Measurements from ENCODE around the gene RNF186.

RNF186 gene

DNA sequence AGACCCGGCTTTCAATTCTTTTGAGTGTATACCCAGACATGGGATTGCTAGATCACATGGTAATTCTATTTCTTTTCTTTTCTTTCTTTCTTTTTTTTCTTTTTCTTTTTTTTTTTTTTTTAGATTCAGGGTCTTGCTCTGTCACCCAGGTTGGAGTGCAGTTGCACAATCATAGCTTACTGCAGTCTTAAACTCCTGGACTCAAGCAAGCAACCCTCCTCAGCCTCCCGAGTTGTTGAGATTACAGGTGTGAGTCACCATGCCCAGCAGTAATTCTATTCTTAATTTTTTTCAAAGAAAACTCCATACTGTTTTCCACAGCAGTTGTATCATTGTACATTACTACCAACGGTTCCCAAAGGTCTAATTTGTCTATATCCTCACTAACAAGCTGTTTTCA, 13.5 kb upstream of the RNF186 start:
- Histone ChIP-seq H3K27me3 (ENCODE audit: control insufficient read depth, insufficient read depth, low read length) (no peaks in the 10 kb centered on the region), H3K9ac (no peak overlapping the region), H2AFZ (no peak overlapping the region), H3K4me3 (ENCODE audit: low read depth, low read length) (no peak overlapping the region), H3K79me2 (no peaks in the 10 kb centered on the region), H3K4me2 (ENCODE audit: low read length) (no peak overlapping the region), H3K27ac (no peak overlapping the region), H3K9me3 (ENCODE audit: control insufficient read depth, low read length) (no peaks in the 10 kb centered on the region), H3K36me3 (ENCODE audit: control insufficient read depth, insufficient read depth, low read length) (no peaks in the 10 kb centered on the region), H3K4me1 (no peaks in the 10 kb centered on the region)
- no peak for TF ChIP-seq CTCF (IDR thresholded peaks at IDR 0.05)

DNA sequence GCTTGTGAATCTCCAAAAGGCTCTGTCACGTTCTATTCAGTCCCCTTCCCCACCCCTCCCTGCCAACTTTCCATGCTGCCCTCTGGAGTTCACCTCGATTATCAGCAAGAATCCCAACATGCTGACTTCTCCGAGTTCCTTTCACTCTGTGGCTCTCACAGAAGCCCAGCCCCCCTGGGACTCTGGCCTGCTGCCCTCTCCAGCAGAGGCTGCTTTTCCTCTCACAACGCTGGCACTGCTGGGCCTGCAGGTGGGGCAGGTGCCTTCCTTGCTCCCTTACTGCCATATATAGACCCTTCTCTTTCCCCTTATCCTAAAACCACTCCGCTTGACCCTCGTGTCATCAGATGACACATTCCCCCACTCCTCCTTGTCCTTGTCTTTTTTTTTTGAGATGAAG, 10.2 kb upstream of the RNF186 start:
- Histone ChIP-seq H3K9ac (no peak overlapping the region), H3K4me2 (ENCODE audit: low read length) (no peak overlapping the region), H3K36me3 (ENCODE audit: control insufficient read depth, insufficient read depth, low read length) (no peaks in the 10 kb centered on the region), H2AFZ (peak overlapping the region; percentile 28), H3K4me1 (no peaks in the 10 kb centered on the region), H3K9me3 (ENCODE audit: control insufficient read depth, low read length) (no peaks in the 10 kb centered on the region), H3K4me3 (ENCODE audit: low read depth, low read length) (no peak overlapping the region), H3K79me2 (no peaks in the 10 kb centered on the region), H3K27ac (no peak overlapping the region), H3K27me3 (ENCODE audit: control insufficient read depth, insufficient read depth, low read length) (no peaks in the 10 kb centered on the region)
- no peak for TF ChIP-seq CTCF (IDR thresholded peaks at IDR 0.05)

DNA sequence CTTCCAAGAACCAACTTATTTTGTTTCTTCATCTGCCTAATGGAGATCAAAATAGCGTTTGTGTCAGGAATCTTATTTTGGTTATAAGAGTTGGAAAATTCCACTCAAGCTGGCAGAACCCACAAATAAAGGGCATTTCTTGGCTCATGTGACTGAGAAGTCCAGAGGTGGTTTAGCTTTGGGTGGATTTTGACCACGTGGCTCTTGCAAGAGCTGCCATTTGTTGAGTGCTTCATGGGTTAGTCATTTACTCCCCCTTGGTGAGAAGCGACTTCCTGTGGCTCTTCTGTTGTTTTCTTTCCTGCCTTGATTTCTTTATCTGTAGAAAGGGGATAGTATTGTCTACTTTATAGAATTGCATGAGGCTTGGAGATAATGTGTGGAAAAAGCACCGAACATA, 9.5 kb upstream of the RNF186 start:
- no peaks in the 10 kb centered on the region for H3K27me3 ChIP-seq (ENCODE audit: control insufficient read depth, insufficient read depth, low read length)
- H3K4me2 ChIP-seq (ENCODE audit: low read length): no peak overlapping the region
- TF ChIP-seq CTCF (IDR thresholded peaks at IDR 0.05): no peak
- H3K9ac ChIP-seq: no peak overlapping the region
- H3K4me1 ChIP-seq: no peaks in the 10 kb centered on the region
- no peak overlapping the region for H2AFZ ChIP-seq
- no peak overlapping the region for H3K4me3 ChIP-seq (ENCODE audit: low read depth, low read length)
- H3K27ac ChIP-seq: no peak overlapping the region
- H3K36me3 ChIP-seq (ENCODE audit: control insufficient read depth, insufficient read depth, low read length): no peaks in the 10 kb centered on the region
- H3K79me2 ChIP-seq: no peaks in the 10 kb centered on the region
- no peaks in the 10 kb centered on the region for H3K9me3 ChIP-seq (ENCODE audit: control insufficient read depth, low read length)

DNA sequence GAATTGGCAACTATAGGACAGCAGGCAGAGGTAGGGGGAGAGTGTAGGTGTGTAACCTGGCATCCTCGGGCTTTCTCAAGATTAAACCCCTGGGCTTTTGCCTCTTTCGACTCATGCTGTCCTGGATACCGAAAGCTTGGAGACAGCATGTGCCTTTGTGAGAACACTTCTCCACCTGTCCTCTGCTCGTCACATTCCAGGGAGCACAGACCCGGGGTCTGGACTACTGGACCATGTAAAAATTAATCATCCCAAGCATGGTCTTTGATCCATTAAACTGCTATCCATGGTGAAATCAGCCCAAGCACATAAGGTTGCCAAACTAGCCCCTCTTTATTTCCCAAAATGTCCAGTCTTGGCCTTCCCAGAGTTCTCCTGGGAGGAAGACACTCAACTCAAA, 9.0 kb upstream of the RNF186 start:
- H3K9me3 ChIP-seq (ENCODE audit: control insufficient read depth, low read length): no peaks in the 10 kb centered on the region
- no peak for TF ChIP-seq CTCF (IDR thresholded peaks at IDR 0.05)
- no peak overlapping the region for H3K4me2 ChIP-seq (ENCODE audit: low read length)
- H3K79me2 ChIP-seq: no peaks in the 10 kb centered on the region
- H3K27me3 ChIP-seq (ENCODE audit: control insufficient read depth, insufficient read depth, low read length): no peaks in the 10 kb centered on the region
- H3K4me1 ChIP-seq: no peaks in the 10 kb centered on the region
- no peak overlapping the region for H2AFZ ChIP-seq
- H3K4me3 ChIP-seq (ENCODE audit: low read depth, low read length): no peak overlapping the region
- H3K9ac ChIP-seq: no peak overlapping the region
- H3K36me3 ChIP-seq (ENCODE audit: control insufficient read depth, insufficient read depth, low read length): no peaks in the 10 kb centered on the region
- H3K27ac ChIP-seq: no peak overlapping the region

- no peaks in the 10 kb centered on the region for H3K9me3 ChIP-seq (ENCODE audit: control insufficient read depth, low read length)
- H3K27ac ChIP-seq: no peak overlapping the region
These were observed 4.6 kb upstream of the RNF186 start for GRCh38 chr1:19819701-19820100.

More at GRCh38 chr1:19819701-19820100, 4.6 kb upstream of the RNF186 start:
- Histone ChIP-seq H3K79me2 (no peaks in the 10 kb centered on the region), H3K4me2 (ENCODE audit: low read length) (no peak overlapping the region), H3K4me3 (ENCODE audit: low read depth, low read length) (no peak overlapping the region), H3K9ac (no peak overlapping the region), H3K27me3 (ENCODE audit: control insufficient read depth, insufficient read depth, low read length) (no peaks in the 10 kb centered on the region), H3K4me1 (no peaks in the 10 kb centered on the region), H2AFZ (no peak overlapping the region), H3K36me3 (ENCODE audit: control insufficient read depth, insufficient read depth, low read length) (no peaks in the 10 kb centered on the region)
- TF ChIP-seq CTCF (IDR thresholded peaks at IDR 0.05): no peak

Data from parathyroid adenoma (tissue), 2 donors.